B cell (primary cell): ENCODE results near the gene HSPB9.

Source experiments
- CTCF ChIP-seq: fragments of 200-600 bp; IDR thresholded peaks from one replicate; pipeline ENCODE4 v1.8.0; 2022; ENCODE audit warnings: antibody characterized with exemption, mild to moderate bottlenecking
- EZH2 ChIP-seq: IDR thresholded peaks from 2 replicates; pipeline ENCODE4 v1.6.1; 2012; ENCODE audit warnings: borderline replicate concordance, low read depth, mild to moderate bottlenecking, moderate library complexity, low read length; ENCODE audit not compliant: insufficient read depth, poor library complexity, severe bottlenecking

GRCh38 chr17:42165751-42166150 is 43.1 kb downstream of the HSPB9 start:
- TF ChIP-seq CTCF (no peak), EZH2 (no peak)
